ENCODE data around the gene EHD4. TPM values are rescaled to one million over a fixed set of nuclear protein-coding genes. Genes with fewer than 3 reads are reported as not detected.
A peak's percentile ranks its signal among the peaks of the same experiment; 100 is the strongest.

The EHD4 gene
- total and polyA plus RNA-seq, 2 experiments from 2014 or later = 27.3 to 34.7 TPM

- Histone ChIP-seq H3K9me3 (ENCODE audit: low read depth) (no peaks in the 10 kb centered on the region), H3K4me3 (no peak overlapping the region), H3K9me2 (replicated peaks; ENCODE audit: insufficient read depth) (no peaks in the 10 kb centered on the region), H4K20me1 (ENCODE audit: insufficient read depth, poor library complexity, severe bottlenecking) (no peaks in the 10 kb centered on the region), H3K79me2 (no peaks in the 10 kb centered on the region), H3K4me2 (peak overlapping the region; percentile 31), H3K4me1 (ENCODE audit: insufficient read depth) (peaks cover 20% of the 10 kb centered on the region), H2AFZ (peak overlapping the region; percentile 22), H3K27me3 (no peaks in the 10 kb centered on the region), H3K27ac (peak overlapping the region; percentile 82), H3K36me3 (replicated peaks; ENCODE audit: insufficient read depth, low read depth) (no peaks in the 10 kb centered on the region)
- WGBS (ENCODE audit: low lambda C conversion rate, missing lambda C conversion rate) = 91% methylated on average over 10 of the region's 10 CpGs
- no peak for DNase-seq (ENCODE audit: low spot score)
- TF ChIP-seq EZH2 (IDR thresholded peaks at IDR 0.05; ENCODE audit: borderline replicate concordance) (no peak), EZH2phosphoT487 (IDR thresholded peaks at IDR 0.05; ENCODE audit: low read depth, severe bottlenecking, unreplicated experiment) (no peak)
Measured at GRCh38 chr15:42012928-42013482, 40.6 kb upstream of the EHD4 start.

GRCh38 chr15:42012241-42012640 lies 39.9 kb upstream of the EHD4 start:
- no peak overlapping the region for H3K4me3 ChIP-seq
- no peaks in the 10 kb centered on the region for H3K9me2 ChIP-seq (replicated peaks; ENCODE audit: insufficient read depth)
- peak overlapping the region; percentile 82 for H3K27ac ChIP-seq
- no peaks in the 10 kb centered on the region for H3K27me3 ChIP-seq
- TF ChIP-seq EZH2 (IDR thresholded peaks at IDR 0.05; ENCODE audit: borderline replicate concordance) (no peak), EZH2phosphoT487 (IDR thresholded peaks at IDR 0.05; ENCODE audit: low read depth, severe bottlenecking, unreplicated experiment) (no peak)
- TF ChIP-seq, protein P1, sequence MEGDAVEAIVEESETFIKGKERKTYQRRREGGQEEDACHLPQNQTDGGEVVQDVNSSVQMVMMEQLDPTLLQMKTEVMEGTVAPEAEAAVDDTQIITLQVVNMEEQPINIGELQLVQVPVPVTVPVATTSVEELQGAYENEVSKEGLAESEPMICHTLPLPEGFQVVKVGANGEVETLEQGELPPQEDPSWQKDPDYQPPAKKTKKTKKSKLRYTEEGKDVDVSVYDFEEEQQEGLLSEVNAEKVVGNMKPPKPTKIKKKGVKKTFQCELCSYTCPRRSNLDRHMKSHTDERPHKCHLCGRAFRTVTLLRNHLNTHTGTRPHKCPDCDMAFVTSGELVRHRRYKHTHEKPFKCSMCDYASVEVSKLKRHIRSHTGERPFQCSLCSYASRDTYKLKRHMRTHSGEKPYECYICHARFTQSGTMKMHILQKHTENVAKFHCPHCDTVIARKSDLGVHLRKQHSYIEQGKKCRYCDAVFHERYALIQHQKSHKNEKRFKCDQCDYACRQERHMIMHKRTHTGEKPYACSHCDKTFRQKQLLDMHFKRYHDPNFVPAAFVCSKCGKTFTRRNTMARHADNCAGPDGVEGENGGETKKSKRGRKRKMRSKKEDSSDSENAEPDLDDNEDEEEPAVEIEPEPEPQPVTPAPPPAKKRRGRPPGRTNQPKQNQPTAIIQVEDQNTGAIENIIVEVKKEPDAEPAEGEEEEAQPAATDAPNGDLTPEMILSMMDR (IDR thresholded peaks at IDR 0.05; ENCODE audit: poor library complexity) = no peak
- peak overlapping the region; percentile 22 for H2AFZ ChIP-seq
- H3K4me2 ChIP-seq = peak overlapping the region; percentile 31
- H3K4me1 ChIP-seq (ENCODE audit: insufficient read depth) = peaks cover 20% of the 10 kb centered on the region
- H3K36me3 ChIP-seq (replicated peaks; ENCODE audit: insufficient read depth, low read depth) = no peaks in the 10 kb centered on the region
- WGBS (ENCODE audit: low lambda C conversion rate, missing lambda C conversion rate) = 56% methylated on average over 2 of the region's 2 CpGs
- no peaks in the 10 kb centered on the region for H3K9me3 ChIP-seq (ENCODE audit: low read depth)
- no peaks in the 10 kb centered on the region for H4K20me1 ChIP-seq (ENCODE audit: insufficient read depth, poor library complexity, severe bottlenecking)
- peak; percentile 77 for DNase-seq (ENCODE audit: low spot score)
- no peaks in the 10 kb centered on the region for H3K79me2 ChIP-seq

DNA sequence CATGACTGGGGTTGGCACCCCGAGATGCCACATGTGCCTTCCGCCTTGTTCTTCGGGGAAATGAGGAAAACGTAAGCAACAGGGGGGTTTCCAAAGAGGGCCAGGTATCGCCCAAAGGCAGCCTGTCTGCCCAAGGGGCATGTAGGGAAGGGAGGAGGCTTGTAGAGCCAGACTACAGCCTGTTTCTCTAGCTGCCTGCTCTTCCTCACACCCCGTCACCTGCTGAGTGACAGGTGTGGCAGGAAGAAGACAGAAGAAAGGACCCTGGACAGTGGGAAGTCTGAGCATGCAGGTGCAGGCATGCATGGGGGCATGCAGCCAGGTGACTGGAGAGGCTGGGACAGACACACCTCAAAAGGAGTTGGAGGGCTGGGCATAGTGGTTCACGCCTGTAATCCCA lies 38.7 kb upstream of the EHD4 start:
- Histone ChIP-seq H3K4me2 (no peak overlapping the region), H2AFZ (no peak overlapping the region), H3K27ac (peak overlapping the region; percentile 82), H3K36me3 (replicated peaks; ENCODE audit: insufficient read depth, low read depth) (no peaks in the 10 kb centered on the region), H3K4me3 (no peak overlapping the region), H3K27me3 (no peaks in the 10 kb centered on the region), H3K9me3 (ENCODE audit: low read depth) (no peaks in the 10 kb centered on the region), H3K4me1 (ENCODE audit: insufficient read depth) (peaks cover 20% of the 10 kb centered on the region), H4K20me1 (ENCODE audit: insufficient read depth, poor library complexity, severe bottlenecking) (no peaks in the 10 kb centered on the region), H3K79me2 (no peaks in the 10 kb centered on the region), H3K9me2 (replicated peaks; ENCODE audit: insufficient read depth) (no peaks in the 10 kb centered on the region)
- no peak for DNase-seq (ENCODE audit: low spot score)
- TF ChIP-seq EZH2phosphoT487 (IDR thresholded peaks at IDR 0.05; ENCODE audit: low read depth, severe bottlenecking, unreplicated experiment) = no peak
- TF ChIP-seq, protein P1 (IDR thresholded peaks at IDR 0.05; ENCODE audit: poor library complexity) = no peak
- no peak for TF ChIP-seq EZH2 (IDR thresholded peaks at IDR 0.05; ENCODE audit: borderline replicate concordance)
- WGBS (ENCODE audit: low lambda C conversion rate, missing lambda C conversion rate) = 88% methylated on average over 7 of the region's 7 CpGs

- no peaks in the 10 kb centered on the region for H3K79me2 ChIP-seq
- no peaks in the 10 kb centered on the region for H4K20me1 ChIP-seq (ENCODE audit: insufficient read depth, poor library complexity, severe bottlenecking)
- no peak overlapping the region for H3K4me3 ChIP-seq
- no peak overlapping the region for H3K4me2 ChIP-seq
- H3K27ac ChIP-seq = peak overlapping the region; percentile 82
- H3K4me1 ChIP-seq (ENCODE audit: insufficient read depth) = peaks cover 20% of the 10 kb centered on the region
- H3K9me3 ChIP-seq (ENCODE audit: low read depth) = no peaks in the 10 kb centered on the region
- H3K9me2 ChIP-seq (replicated peaks; ENCODE audit: insufficient read depth) = no peaks in the 10 kb centered on the region
- no peaks in the 10 kb centered on the region for H3K27me3 ChIP-seq
- H3K36me3 ChIP-seq (replicated peaks; ENCODE audit: insufficient read depth, low read depth) = no peaks in the 10 kb centered on the region
- DNase-seq (ENCODE audit: low spot score) = peak; percentile 44
- H2AFZ ChIP-seq = no peak overlapping the region
- TF ChIP-seq, protein P1 (IDR thresholded peaks at IDR 0.05; ENCODE audit: poor library complexity) = no peak
- TF ChIP-seq EZH2 (IDR thresholded peaks at IDR 0.05; ENCODE audit: borderline replicate concordance) (no peak), EZH2phosphoT487 (IDR thresholded peaks at IDR 0.05; ENCODE audit: low read depth, severe bottlenecking, unreplicated experiment) (no peak)
- WGBS (ENCODE audit: low lambda C conversion rate, missing lambda C conversion rate) = 50% methylated on average over 1 of the region's 1 CpG
Measured at GRCh38 chr15:42010434-42010833, 38.1 kb upstream of the EHD4 start.

Data from hepatocyte (in vitro differentiated cells).